VCaP (cell line): ENCODE data around the gene B3GLCT.

Experiments
- H3K27ac ChIP-seq: fragments of 450-650 bp; 2 replicates; pipeline ENCODE4 v1.5.1; 2017
- TF ChIP-seq, protein P1 (sequence below): fragments of 450-650 bp; conservative IDR thresholded peaks from 2 replicates; pipeline ENCODE4 v1.5.1; 2017; ENCODE audit warnings: mild to moderate bottlenecking, moderate library complexity

B3GLCT gene

DNA sequence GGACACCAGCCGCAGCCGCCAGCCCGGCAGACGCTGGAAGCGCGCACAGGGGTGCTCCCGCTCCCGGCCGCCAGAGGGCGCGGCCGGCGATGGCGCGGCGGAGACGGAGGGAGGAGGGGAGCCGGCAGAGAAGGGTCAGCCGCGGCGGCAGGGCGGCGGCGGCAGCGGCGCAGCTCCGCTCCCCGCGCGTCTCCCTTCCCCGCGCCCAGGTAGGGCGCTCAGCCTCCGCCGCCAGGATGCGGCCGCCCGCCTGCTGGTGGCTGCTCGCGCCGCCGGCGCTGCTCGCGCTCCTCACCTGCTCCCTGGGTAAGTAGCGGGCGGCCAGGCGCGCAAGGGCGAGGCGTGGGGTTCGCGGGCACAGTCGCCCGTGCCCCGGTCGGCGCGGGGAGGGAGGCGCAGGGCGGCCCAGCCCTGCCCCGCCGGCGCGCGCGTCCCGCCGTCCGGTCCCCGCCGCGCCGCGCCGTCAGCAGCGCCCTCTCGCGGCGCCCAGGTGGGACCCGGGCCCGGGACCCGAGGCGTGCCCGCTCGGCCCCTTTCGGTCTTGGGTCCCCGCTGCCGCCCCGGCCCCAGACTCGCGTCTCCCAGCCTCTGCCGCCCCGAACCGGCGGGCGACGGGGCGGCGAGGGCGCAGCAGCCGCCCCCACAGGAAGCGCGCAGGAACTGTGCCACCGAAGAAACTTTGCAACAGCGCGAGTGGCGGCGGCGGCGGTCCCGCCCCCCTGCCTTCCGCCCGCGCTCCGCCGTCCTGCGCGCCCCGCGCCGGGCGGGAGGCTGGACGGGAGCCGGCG is at the start of gene B3GLCT:
TSS of gene B3GLCT (plus strand) at position 127 of the 788 bp plus-strand sequence. CDS start at position 237, 110 bp downstream.
- H3K27ac ChIP-seq, result peak within 1 kb of the TSS; percentile 87
- TF ChIP-seq, protein P1, sequence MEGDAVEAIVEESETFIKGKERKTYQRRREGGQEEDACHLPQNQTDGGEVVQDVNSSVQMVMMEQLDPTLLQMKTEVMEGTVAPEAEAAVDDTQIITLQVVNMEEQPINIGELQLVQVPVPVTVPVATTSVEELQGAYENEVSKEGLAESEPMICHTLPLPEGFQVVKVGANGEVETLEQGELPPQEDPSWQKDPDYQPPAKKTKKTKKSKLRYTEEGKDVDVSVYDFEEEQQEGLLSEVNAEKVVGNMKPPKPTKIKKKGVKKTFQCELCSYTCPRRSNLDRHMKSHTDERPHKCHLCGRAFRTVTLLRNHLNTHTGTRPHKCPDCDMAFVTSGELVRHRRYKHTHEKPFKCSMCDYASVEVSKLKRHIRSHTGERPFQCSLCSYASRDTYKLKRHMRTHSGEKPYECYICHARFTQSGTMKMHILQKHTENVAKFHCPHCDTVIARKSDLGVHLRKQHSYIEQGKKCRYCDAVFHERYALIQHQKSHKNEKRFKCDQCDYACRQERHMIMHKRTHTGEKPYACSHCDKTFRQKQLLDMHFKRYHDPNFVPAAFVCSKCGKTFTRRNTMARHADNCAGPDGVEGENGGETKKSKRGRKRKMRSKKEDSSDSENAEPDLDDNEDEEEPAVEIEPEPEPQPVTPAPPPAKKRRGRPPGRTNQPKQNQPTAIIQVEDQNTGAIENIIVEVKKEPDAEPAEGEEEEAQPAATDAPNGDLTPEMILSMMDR, result peak; percentile 93

DNA sequence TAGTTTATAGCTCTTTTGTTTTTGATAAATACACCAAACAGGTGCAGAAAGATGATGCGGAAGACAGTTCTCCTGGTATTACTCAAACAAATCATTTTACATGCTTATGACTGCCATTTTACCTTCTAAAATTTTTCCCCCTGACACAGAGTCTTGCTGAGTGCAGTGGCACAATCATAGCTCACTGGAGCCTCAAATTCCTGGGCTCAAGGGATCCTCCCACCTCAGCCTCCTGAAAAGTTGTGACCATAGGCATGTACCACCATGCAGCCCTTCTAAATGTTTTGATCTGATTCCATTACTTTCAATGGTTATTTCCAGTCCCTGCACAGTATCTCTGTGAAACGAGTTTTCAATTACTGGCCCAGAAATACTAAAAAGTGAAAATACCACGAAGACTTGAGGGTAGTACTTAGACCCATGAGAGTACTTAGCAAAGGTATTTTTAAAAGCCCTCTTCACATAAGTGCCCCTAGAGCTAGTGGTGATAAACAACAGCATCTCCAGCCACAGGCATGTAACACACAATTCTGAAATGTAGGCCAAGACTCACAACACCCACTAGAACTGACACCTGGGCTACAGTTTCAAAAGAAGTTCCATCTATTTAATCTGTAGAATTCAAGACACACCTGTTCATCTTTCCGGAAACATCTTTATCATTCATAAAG is 49.3 kb upstream of the B3GLCT start:
- H3K27ac ChIP-seq, result no peak overlapping the region
- TF ChIP-seq, protein P1, result no peak

GRCh38 chr13:31151837-31152236 is 47.9 kb upstream of the B3GLCT start:
- no peak overlapping the region for H3K27ac ChIP-seq
- TF ChIP-seq, protein P1, result no peak

GRCh38 chr13:31154939-31155338 is 44.8 kb upstream of the B3GLCT start:
- H3K27ac ChIP-seq, result no peak overlapping the region
- TF ChIP-seq, protein P1, result no peak

DNA sequence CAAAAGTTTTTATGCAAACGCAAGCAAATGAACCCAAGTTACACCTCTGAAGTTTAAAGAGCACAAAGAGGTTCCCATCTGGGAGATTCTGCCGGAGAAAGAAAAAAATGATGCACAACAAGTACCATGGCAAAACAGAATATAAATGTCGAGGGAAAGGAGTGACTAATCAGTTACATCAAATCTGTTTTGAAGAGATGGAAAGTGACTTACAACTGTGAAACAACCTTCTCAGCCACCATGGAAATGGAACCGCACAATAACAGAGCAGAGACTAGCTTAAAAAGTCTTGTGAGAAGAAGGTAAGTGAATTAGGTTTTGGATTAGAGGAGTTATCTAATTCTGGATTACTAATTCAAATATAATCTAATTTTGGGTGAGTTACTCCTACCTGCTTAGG is 40.5 kb upstream of the B3GLCT start:
- no peak overlapping the region for H3K27ac ChIP-seq
- TF ChIP-seq, protein P1, result no peak

GRCh38 chr13:31160857-31161556 is 38.8 kb upstream of the B3GLCT start:
- TF ChIP-seq, protein P1, result no peak
- H3K27ac ChIP-seq, result peak overlapping the region; percentile 86

- H3K27ac ChIP-seq, result peak within 1 kb of the TSS; percentile 86
- TF ChIP-seq, protein P1, result peak; percentile 33
Observed at GRCh38 chr13:31161557-31162150, 38.1 kb upstream of the B3GLCT start, which contains the start of gene HSPH1. Gene HSPH1, minus strand, starts transcription at chr13:31161904. Its CDS starts 322 bp downstream, at chr13:31161582.
